ENCODE results near the gene C2orf76. TPM values are rescaled to one million over a fixed set of nuclear protein-coding genes. Genes with fewer than 3 reads are reported as not detected.

C2orf76 gene
- total RNA-seq, 1 donor from 2014 or later, result 8.4 TPM

DNA sequence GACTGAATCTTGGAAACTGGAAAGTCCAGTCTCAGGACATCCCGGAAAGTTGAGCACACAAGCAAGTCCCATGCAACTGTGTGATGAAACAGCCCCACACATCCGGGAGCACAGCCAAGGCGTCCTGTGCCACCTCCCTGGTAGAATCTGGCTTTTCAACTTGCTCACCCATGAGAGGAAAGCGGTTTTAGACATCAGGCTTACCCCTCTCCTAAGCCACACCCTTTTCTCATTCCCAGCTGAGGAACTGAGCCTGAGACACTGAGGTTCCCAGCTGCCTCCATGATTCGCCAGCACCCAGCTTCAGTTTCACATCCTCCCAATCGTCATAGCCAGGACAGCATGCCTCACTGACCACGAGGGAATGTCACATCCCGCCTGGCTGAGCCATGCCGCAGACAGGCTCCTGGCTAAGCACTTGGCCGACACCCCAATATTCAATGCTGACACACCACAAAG lies 82.7 kb downstream of the C2orf76 start:
- no peaks in the 10 kb centered on the region for H3K36me3 Mint-ChIP-seq (ENCODE audit: insufficient read depth)
- H3K4me3 Mint-ChIP-seq (ENCODE audit: low read depth), result no peak overlapping the region

DNA sequence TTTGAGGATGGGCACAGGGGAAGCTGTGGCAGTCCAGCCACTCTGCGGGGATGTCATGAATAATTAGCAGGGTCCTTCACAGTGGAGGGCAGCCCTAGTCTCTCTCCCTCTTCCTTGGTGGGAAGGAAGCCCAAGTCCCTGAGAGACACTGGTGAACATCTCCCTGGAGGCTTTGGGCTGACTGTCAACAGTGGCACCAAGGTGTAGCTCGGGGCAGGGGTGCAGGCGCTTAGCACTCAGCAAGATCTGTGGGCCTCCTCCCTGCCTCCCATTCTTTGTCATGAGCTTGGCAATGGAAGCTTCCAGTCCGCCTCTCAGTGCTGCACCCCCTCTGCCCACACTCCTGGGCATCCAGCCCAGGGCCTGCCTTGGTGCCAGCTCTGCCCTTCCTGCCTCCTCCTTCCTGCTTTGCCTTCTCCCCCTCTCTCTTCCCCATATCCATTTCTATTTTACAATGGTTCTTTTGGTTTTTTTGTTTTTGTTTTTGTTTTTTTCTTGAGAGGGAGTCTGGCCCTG lies 83.6 kb downstream of the C2orf76 start:
- DNase-seq (ENCODE audit: low spot score, unreplicated experiment), result no peak
- H3K9me3 Mint-ChIP-seq (ENCODE audit: low read depth), result no peaks in the 10 kb centered on the region
- H3K4me1 Mint-ChIP-seq (ENCODE audit: low read depth), result no peaks in the 10 kb centered on the region
- no peaks in the 10 kb centered on the region for H3K36me3 Mint-ChIP-seq (ENCODE audit: insufficient read depth)
- no peak overlapping the region for H3K4me3 Mint-ChIP-seq (ENCODE audit: low read depth)
- peaks cover 10% of the 10 kb centered on the region for H3K27me3 Mint-ChIP-seq
- no peak for TF ChIP-seq CTCF (IDR thresholded peaks at IDR 0.05; ENCODE audit: unreplicated experiment)
- no peak overlapping the region for H3K27ac Mint-ChIP-seq

More for the DNA sequence above, 82.7 kb downstream of the C2orf76 start:
- peaks cover 10% of the 10 kb centered on the region for H3K27me3 Mint-ChIP-seq
- no peak for DNase-seq (ENCODE audit: low spot score, unreplicated experiment)
- TF ChIP-seq CTCF (IDR thresholded peaks at IDR 0.05; ENCODE audit: unreplicated experiment), result no peak
- H3K9me3 Mint-ChIP-seq (ENCODE audit: low read depth), result no peaks in the 10 kb centered on the region
- no peaks in the 10 kb centered on the region for H3K4me1 Mint-ChIP-seq (ENCODE audit: low read depth)
- no peak overlapping the region for H3K27ac Mint-ChIP-seq

GRCh38 chr2:119282146-119282995 lies 84.3 kb downstream of the C2orf76 start:
- Mint-ChIP-seq H3K9me3 (ENCODE audit: low read depth) (no peaks in the 10 kb centered on the region), H3K27me3 (peaks cover 10% of the 10 kb centered on the region), H3K27ac (no peak overlapping the region), H3K4me3 (ENCODE audit: low read depth) (no peak overlapping the region), H3K4me1 (ENCODE audit: low read depth) (no peaks in the 10 kb centered on the region), H3K36me3 (ENCODE audit: insufficient read depth) (no peaks in the 10 kb centered on the region)
- no peak for DNase-seq (ENCODE audit: low spot score, unreplicated experiment)
- no peak for TF ChIP-seq CTCF (IDR thresholded peaks at IDR 0.05; ENCODE audit: unreplicated experiment)

DNA sequence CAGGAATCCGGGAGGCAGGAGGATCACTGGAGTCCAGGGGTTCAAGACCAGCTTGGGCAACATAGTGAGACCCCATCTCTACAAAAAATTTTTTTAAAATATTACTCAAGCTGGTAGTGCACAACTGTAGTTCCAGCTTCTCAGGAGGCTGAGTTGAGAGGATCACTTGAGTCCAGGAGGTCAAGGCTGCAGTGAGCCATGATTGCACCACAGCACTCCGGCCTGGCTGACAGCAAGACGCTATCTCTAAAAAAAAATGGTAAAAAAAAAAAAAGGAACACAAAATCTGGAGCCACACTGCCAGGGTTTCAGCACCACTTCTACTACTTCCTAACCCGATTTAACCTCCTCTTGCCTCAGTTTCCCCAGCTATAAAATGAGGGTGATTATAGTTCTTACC lies 86.0 kb downstream of the C2orf76 start:
- H3K4me3 Mint-ChIP-seq (ENCODE audit: low read depth), result no peak overlapping the region
- peaks cover 1% of the 10 kb centered on the region for H3K9me3 Mint-ChIP-seq (ENCODE audit: low read depth)
- no peaks in the 10 kb centered on the region for H3K4me1 Mint-ChIP-seq (ENCODE audit: low read depth)
- no peaks in the 10 kb centered on the region for H3K36me3 Mint-ChIP-seq (ENCODE audit: insufficient read depth)
- TF ChIP-seq CTCF (IDR thresholded peaks at IDR 0.05; ENCODE audit: unreplicated experiment), result no peak
- DNase-seq (ENCODE audit: low spot score, unreplicated experiment), result no peak
- no peak overlapping the region for H3K27ac Mint-ChIP-seq
- peaks cover 6% of the 10 kb centered on the region for H3K27me3 Mint-ChIP-seq

- Mint-ChIP-seq H3K4me3 (ENCODE audit: low read depth) (no peak overlapping the region), H3K27ac (no peak overlapping the region), H3K36me3 (ENCODE audit: insufficient read depth) (no peaks in the 10 kb centered on the region), H3K27me3 (peaks cover 6% of the 10 kb centered on the region), H3K9me3 (ENCODE audit: low read depth) (peaks cover 2% of the 10 kb centered on the region), H3K4me1 (ENCODE audit: low read depth) (no peaks in the 10 kb centered on the region)
- TF ChIP-seq CTCF (IDR thresholded peaks at IDR 0.05; ENCODE audit: unreplicated experiment), result no peak
- no peak for DNase-seq (ENCODE audit: low spot score, unreplicated experiment)
These were observed 87.0 kb downstream of the C2orf76 start for GRCh38 chr2:119279666-119280065.
